ENCODE results near the gene KAT2B. TPM values are rescaled to one million over a fixed set of nuclear protein-coding genes. Genes with fewer than 3 reads are reported as not detected.

The KAT2B gene
- total and polyA plus RNA-seq, 2 of the 13 experiments (the other 11 are each of a cell fraction or from before 2014, with no cell fraction given), result 0.97 to 1.7 TPM

DNA sequence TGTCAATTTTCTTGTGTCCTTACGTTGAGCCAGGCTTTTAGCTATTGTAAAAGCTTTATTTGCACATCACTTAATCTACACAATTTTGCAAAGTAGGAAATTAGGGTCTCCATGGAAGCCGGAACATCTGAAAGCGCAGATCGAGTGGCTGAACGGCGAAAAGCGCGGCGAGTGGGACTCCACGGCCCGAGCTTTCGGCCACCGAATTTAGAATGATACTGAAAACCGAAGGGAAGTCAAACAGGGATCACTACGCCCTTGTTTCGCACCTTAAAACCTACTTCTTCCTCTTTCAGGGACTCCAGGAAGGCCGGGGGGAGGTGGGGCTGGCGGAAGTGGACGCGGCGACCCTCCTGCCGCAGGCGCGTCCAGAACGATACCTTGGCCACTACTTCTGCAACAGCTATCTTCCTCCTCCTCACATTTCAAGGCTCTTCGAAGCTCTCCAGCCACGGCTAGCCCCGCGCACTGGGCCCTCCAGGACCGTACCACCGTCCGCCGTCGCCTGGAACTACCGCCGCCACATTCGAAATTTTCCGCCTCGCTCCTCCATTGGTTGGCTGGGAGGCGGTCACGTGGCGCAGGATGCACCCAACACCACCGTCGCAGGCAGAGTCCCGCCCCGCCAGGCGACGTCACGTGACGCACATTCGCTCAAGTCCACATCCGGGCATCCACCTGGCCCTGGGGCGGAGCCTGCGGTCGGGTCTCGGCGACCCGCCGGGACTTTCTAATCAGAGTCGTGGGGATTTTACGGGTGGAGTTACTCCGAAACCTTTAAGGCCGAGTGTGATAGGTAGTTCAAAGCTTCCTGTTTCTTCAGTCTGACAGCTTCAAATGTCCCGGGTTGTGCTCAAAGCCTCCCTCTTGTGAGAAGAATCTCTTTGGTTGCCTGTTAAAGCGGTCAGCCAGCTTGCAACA lies 145.7 kb downstream of the KAT2B start, which contains the start of gene SGO1 (continued):
- TF ChIP-seq PHF5A (CRISPR knock-in tag; IDR thresholded peaks at IDR 0.05; ENCODE audit: low read depth, unreplicated experiment) (no peak), ZNF205 (CRISPR knock-in tag; IDR thresholded peaks at IDR 0.05) (no peak), ZNF350 (CRISPR knock-in tag; IDR thresholded peaks at IDR 0.05; ENCODE audit: borderline replicate concordance, low read depth) (peak; percentile 87), FOXK1 (CRISPR knock-in tag; IDR thresholded peaks at IDR 0.05; ENCODE audit: borderline replicate concordance, low read depth) (peak; percentile 85), FOXC1 (CRISPR knock-in tag; IDR thresholded peaks at IDR 0.05; ENCODE audit: borderline replicate concordance) (peak; percentile 82; the same call in 1 of the 2 replicates), MAFK (conservative IDR thresholded peaks at IDR 0.05 in 1 of 2, IDR thresholded peaks at IDR 0.05 in 1 of 2; ENCODE audit: low read length in 2 of 2) (no peak), AHR (CRISPR knock-in tag; IDR thresholded peaks at IDR 0.05) (peak; percentile 57; the same call in 1 of the 2 replicates), CBFB (CRISPR knock-in tag; IDR thresholded peaks at IDR 0.05) (peak; percentile 74; the same call in 1 of the 2 replicates), SOX5 (CRISPR knock-in tag; IDR thresholded peaks at IDR 0.05; ENCODE audit: borderline replicate concordance) (0 out of 2 replicates have a peak, but pooled peaks have one; percentile 30), SKI (IDR thresholded peaks at IDR 0.05; ENCODE audit: partially characterized antibody) (peak; percentile 38), ZNF569 (CRISPR knock-in tag; IDR thresholded peaks at IDR 0.05; ENCODE audit: borderline replicate concordance) (no peak), ZMYM3 (CRISPR knock-in tag; IDR thresholded peaks at IDR 0.05) (no peak)
- TF ChIP-seq, protein P1, sequence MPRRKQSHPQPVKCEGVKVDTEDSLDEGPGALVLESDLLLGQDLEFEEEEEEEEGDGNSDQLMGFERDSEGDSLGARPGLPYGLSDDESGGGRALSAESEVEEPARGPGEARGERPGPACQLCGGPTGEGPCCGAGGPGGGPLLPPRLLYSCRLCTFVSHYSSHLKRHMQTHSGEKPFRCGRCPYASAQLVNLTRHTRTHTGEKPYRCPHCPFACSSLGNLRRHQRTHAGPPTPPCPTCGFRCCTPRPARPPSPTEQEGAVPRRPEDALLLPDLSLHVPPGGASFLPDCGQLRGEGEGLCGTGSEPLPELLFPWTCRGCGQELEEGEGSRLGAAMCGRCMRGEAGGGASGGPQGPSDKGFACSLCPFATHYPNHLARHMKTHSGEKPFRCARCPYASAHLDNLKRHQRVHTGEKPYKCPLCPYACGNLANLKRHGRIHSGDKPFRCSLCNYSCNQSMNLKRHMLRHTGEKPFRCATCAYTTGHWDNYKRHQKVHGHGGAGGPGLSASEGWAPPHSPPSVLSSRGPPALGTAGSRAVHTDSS (CRISPR knock-in tag; conservative IDR thresholded peaks at IDR 0.05), result no peak
- TF ChIP-seq, protein P2, sequence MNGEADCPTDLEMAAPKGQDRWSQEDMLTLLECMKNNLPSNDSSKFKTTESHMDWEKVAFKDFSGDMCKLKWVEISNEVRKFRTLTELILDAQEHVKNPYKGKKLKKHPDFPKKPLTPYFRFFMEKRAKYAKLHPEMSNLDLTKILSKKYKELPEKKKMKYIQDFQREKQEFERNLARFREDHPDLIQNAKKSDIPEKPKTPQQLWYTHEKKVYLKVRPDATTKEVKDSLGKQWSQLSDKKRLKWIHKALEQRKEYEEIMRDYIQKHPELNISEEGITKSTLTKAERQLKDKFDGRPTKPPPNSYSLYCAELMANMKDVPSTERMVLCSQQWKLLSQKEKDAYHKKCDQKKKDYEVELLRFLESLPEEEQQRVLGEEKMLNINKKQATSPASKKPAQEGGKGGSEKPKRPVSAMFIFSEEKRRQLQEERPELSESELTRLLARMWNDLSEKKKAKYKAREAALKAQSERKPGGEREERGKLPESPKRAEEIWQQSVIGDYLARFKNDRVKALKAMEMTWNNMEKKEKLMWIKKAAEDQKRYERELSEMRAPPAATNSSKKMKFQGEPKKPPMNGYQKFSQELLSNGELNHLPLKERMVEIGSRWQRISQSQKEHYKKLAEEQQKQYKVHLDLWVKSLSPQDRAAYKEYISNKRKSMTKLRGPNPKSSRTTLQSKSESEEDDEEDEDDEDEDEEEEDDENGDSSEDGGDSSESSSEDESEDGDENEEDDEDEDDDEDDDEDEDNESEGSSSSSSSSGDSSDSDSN (CRISPR knock-in tag; IDR thresholded peaks at IDR 0.05), result peak; percentile 55
- TF ChIP-seq, protein P3, sequence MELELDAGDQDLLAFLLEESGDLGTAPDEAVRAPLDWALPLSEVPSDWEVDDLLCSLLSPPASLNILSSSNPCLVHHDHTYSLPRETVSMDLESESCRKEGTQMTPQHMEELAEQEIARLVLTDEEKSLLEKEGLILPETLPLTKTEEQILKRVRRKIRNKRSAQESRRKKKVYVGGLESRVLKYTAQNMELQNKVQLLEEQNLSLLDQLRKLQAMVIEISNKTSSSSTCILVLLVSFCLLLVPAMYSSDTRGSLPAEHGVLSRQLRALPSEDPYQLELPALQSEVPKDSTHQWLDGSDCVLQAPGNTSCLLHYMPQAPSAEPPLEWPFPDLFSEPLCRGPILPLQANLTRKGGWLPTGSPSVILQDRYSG (CRISPR knock-in tag; IDR thresholded peaks at IDR 0.05), result peak; percentile 40; the same call in 1 of the 2 replicates
- TF ChIP-seq, protein P4, sequence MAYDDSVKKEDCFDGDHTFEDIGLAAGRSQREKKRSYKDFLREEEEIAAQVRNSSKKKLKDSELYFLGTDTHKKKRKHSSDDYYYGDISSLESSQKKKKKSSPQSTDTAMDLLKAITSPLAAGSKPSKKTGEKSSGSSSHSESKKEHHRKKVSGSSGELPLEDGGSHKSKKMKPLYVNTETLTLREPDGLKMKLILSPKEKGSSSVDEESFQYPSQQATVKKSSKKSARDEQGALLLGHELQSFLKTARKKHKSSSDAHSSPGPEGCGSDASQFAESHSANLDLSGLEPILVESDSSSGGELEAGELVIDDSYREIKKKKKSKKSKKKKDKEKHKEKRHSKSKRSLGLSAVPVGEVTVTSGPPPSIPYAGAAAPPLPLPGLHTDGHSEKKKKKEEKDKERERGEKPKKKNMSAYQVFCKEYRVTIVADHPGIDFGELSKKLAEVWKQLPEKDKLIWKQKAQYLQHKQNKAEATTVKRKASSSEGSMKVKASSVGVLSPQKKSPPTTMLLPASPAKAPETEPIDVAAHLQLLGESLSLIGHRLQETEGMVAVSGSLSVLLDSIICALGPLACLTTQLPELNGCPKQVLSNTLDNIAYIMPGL (CRISPR knock-in tag; IDR thresholded peaks at IDR 0.05; ENCODE audit: borderline replicate concordance in 1 of 2, low read depth in 1 of 2), result peak in 1 of 2 experiments; percentile 52; a peak in 2 of 4 replicates
- TF ChIP-seq, protein P5, sequence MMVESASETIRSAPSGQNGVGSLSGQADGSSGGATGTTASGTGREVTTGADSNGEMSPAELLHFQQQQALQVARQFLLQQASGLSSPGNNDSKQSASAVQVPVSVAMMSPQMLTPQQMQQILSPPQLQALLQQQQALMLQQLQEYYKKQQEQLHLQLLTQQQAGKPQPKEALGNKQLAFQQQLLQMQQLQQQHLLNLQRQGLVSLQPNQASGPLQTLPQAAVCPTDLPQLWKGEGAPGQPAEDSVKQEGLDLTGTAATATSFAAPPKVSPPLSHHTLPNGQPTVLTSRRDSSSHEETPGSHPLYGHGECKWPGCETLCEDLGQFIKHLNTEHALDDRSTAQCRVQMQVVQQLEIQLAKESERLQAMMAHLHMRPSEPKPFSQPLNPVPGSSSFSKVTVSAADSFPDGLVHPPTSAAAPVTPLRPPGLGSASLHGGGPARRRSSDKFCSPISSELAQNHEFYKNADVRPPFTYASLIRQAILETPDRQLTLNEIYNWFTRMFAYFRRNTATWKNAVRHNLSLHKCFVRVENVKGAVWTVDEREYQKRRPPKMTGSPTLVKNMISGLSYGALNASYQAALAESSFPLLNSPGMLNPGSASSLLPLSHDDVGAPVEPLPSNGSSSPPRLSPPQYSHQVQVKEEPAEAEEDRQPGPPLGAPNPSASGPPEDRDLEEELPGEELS (CRISPR knock-in tag; IDR thresholded peaks at IDR 0.05), result no peak
